Measurements from ENCODE around the gene PDZRN4. TPM values are rescaled to one million over a fixed set of nuclear protein-coding genes. Genes with fewer than 3 reads are reported as not detected.
"Not testable (repeated sequence)": the region's sequence is repeated elsewhere in the genome, so short reads cannot be mapped to it uniquely, and the experiment has no call there.

Gene PDZRN4
- total RNA-seq, 1 donor from 2014 or later = not detected

DNA sequence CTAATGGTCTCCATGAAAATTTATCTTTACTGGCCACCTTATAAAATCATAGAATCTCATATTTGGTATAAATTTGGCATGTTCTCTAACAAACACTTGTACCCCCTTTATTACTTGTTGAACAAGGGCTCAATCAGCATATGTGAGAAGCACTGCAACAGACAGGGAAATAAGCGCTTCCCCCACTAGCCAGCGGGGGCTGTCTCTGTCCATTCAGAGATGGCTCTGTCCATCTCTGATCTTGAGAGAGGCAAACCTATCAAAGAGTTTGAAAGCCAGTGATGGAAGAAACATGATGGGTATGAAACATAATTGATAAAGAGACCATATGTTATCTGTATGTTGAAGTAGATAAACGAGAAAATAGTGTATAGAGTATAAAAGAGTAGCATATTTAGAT lies 326.8 kb downstream of the PDZRN4 start:
- no peak for ATAC-seq
- DNase-seq (ENCODE audit: missing footprints) = no peak
- intact Hi-C loops (cut with DNase I) = no loop called here

DNA sequence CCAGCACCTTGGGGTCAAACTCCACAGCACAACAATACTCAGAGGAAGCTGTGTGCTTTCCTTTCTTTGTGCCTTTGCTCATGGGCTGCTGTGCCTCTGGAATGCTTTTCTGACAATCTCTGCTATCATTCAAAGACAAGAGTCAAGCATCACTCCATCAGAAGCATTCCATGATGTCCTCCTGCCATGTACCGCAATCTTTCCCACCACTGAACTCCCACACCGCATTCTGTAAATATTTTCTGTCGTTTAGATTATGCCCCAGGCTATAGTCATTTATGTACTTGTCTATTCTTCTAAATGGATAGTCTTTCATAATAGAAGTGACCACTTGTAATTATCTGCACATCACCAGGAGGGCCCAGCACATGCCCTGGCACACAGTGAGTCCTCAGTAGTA lies 327.8 kb downstream of the PDZRN4 start:
- ATAC-seq (no peak), DNase-seq (ENCODE audit: missing footprints) (no peak)
- intact Hi-C loops (cut with DNase I) = no loop called here

DNA sequence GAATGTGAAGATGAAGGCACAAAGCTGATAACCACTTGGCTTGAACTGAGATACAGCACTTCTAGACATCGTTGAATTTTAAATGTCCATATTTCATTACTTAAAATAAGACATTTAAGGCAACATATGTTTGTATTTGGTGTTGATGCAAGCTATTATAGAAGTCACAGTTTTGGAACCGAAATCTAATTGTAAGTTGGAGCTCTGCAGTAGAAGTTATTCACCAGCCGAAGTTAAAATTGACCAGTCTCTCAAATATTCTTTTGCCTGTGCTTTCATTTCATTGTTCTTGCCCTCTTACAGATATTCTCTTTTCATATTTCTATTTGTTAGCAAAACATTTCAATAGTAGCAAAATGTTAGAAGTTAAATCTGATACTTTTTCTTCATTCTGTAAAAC lies 332.7 kb downstream of the PDZRN4 start:
- ATAC-seq (no peak), DNase-seq (ENCODE audit: missing footprints) (no peak)
- intact Hi-C loops (cut with DNase I) = no loop called here

DNA sequence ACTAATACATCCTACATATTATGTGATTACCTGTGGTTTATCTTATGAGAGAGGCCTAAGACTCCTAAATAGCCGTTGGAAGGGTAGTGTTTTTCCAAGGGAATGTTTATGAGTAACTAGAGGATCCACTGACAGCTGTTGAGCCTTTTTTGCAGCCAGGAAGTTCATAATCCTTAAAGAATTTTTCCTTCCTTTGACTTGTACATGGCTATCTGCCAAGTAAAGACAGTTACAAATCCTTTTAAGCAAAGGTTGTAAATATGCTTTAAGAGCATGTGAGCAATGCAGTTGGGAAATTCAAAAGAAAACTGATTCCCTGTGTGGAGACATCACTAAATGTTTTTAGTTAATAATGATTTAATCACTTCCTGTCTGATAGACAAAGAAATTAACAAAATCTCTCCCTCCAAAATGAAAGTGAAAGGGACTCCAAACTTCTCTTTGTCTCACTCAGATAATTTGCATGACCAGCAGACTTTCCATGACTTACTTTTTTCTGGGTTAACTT lies 333.8 kb downstream of the PDZRN4 start:
- DNase-seq (ENCODE audit: missing footprints) (no peak), ATAC-seq (no peak)
- intact Hi-C loops (cut with DNase I) = no loop called here

GRCh38 chr12:41527062-41527461 lies 338.9 kb downstream of the PDZRN4 start:
- DNase-seq (ENCODE audit: missing footprints) = no peak
- no peak for ATAC-seq
- intact Hi-C loops (cut with DNase I) = no loop called here

DNA sequence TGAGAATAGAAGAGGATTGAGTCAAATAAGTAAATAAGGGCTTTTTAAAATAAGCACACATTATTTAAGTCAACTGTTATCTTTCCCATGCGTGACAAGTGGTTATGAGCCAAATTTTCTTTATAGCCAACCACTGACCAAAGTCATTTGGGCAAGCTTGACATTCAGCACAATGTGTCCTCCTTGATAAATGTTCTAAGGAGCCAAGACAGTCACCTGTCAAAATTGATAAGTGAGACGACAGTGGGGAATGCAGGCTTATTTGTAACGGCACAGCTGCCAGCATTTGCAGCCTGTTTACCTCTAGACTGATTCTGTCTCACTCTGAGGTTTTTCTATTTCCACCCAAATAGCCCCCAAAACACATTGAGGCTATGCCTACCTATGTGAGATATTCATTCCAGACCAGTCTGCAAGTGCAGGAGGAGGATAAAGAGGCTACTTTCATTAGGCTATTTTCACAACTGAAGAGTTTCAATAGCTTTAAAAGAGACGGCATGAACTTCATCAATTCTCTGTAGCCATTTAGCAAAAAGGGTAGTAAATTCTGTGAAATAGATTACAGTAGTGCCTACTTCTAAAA lies 339.5 kb downstream of the PDZRN4 start:
- ATAC-seq = no peak
- intact Hi-C loops (cut with DNase I) = no loop called here
- DNase-seq (ENCODE audit: missing footprints) = no peak

DNA sequence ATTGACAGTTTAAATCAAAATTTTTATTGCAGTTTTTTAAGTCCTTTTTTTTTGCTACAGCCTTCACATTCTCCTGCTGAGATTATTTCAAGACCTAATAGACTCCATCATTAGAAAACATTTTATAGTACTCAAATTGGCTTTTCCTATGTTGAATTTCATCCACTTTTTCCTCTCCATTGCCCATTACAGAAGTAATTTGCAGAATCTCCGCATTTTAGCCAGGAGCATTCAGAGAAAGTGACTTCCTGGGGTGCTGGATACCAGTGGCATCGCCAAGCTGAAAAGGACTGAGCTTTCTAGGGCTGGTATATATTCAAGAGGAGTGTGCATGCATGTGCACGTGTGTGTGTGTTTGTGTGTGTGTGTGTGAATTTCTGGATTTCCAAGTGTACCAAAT lies 340.8 kb downstream of the PDZRN4 start:
- ATAC-seq = no peak
- DNase-seq (ENCODE audit: missing footprints) = no peak
- intact Hi-C loops (cut with DNase I) = no loop called here

DNA sequence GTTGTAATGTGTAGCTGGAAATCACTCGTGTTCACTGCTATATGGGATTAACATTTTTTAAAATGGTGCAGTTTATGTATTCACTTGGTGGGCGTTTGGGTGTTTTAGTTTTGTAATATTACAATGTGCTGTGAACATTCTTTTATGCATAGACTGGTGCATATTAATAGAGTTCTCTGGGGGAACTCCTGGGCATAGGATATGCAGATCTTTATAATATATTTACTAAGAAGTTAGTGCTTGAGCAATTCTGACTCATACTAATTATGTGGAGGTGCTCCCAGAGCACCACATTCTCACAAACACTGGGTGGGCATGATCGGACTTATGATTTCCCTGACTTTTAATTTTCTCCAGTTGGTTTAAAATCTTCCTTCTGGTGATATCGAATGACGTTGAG lies 342.3 kb downstream of the PDZRN4 start:
- ATAC-seq = no peak
- intact Hi-C loops (cut with DNase I) = no loop called here
- DNase-seq (ENCODE audit: missing footprints) = no peak

- intact Hi-C loops (cut with DNase I) = no loop called here
- ATAC-seq (peak; percentile 93), DNase-seq (ENCODE audit: missing footprints) (peak; percentile 83)
Measured at GRCh38 chr12:41531147-41531829, 343.2 kb downstream of the PDZRN4 start.

DNA sequence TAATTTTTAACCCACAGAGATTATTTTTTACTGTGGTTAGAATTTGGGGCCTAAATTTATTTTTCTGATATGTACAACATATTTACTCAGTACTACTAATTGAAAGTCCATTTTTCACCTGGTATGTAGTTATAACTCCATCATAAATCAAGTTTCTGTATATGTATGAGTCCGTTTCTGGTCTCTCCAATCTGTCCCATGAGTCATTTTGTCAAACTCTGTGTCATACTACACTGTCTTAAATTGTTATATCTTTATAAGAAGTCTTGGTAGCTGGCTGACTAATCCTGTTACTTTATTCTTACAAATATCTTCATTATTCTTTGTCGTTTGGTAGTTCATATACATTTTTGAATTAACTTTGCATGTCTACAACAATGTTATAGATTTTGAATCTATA lies 344.0 kb downstream of the PDZRN4 start:
- ATAC-seq = no peak
- intact Hi-C loops (cut with DNase I) = no loop called here
- no peak for DNase-seq (ENCODE audit: missing footprints)

DNA sequence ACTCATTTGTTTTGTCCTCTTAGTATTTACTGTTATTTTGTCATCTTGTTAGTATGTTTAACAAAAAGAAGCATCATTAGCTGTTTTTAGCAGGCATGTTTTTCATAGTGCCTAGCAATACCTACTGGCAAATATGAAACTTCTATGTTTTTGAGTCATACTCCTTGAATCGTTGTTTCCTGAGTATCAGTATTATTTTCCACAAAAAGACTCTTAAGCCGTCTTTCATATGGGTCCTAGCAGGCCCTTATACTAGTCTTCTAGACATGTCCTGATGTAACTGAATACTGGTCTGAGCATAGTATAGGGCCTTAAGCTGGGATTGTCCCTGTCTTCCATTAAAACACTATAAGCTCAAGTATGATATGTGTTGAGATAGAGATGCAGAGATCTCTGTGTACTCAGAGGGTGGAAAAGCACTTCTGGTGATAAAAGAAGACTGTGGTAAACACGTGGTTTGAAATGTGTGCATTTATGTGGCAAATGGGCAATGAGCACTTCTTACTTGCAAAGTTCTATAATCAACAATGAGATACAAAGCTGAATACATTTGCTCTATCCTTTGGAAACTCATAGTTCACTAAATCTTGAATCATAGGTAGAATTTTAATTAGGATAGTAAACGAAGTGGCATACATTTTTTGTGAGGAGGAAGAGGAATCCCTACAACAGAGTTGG lies 348.8 kb downstream of the PDZRN4 start:
- intact Hi-C loops (cut with DNase I) = no loop called here
- no peak for DNase-seq (ENCODE audit: missing footprints)
- ATAC-seq = no peak

DNA sequence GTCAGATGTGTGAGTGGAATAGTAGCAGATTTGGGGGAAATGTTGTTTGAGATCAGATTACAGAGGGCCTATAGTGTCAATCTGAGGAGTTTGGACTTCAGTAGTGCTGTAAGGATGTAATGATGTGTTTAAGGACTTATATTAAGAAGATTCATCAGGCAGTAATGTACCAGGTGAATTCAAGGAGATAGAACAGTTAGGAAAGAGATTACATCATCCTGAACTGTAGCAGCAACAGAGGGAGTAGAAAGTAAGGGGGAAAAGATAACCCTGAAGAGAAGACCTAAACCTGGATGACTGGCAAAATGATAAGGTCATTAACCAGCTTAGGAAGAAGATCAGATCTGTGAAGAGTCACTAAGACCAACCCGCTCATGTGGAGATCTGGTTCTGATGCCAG lies 349.4 kb downstream of the PDZRN4 start:
- DNase-seq (ENCODE audit: missing footprints) = no peak
- intact Hi-C loops (cut with DNase I) = no loop called here
- no peak for ATAC-seq

- no peak for ATAC-seq
- no peak for DNase-seq (ENCODE audit: missing footprints)
- intact Hi-C loops (cut with DNase I) = no loop called here
Measured at GRCh38 chr12:41545761-41546160, 357.6 kb downstream of the PDZRN4 start.

GRCh38 chr12:41547071-41547470 lies 359.0 kb downstream of the PDZRN4 start:
- ATAC-seq; intact Hi-C loops (cut with DNase I); DNase-seq (ENCODE audit: missing footprints): not testable (repeated sequence)

DNA sequence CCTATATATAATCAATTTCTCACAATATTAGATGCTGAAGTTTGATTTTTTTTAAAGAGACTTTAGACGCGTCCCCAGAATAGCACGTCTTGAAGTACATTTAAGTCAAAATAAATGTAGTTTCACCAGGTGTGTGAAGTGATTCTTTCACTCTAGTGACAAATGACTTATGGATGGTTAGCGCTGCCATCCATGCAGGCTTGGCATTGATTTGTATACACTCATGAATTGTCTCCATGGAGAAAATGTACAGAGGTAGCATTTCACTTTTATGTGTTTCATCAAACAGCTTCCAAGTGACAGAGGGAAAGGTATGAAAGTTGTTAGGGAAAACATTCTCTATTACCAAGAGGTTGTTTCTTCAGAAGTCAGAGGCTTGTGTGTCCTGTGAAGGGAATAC lies 360.8 kb downstream of the PDZRN4 start:
- ATAC-seq (no peak), DNase-seq (ENCODE audit: missing footprints) (no peak)
- intact Hi-C loops (cut with DNase I) = no loop called here

GRCh38 chr12:41552588-41552987 lies 364.5 kb downstream of the PDZRN4 start:
- intact Hi-C loops (cut with DNase I) = no loop called here
- DNase-seq (ENCODE audit: missing footprints) = no peak
- ATAC-seq = no peak

GRCh38 chr12:41556176-41556575 lies 368.1 kb downstream of the PDZRN4 start:
- no peak for DNase-seq (ENCODE audit: missing footprints)
- ATAC-seq = no peak
- intact Hi-C loops (cut with DNase I) = no loop called here

DNA sequence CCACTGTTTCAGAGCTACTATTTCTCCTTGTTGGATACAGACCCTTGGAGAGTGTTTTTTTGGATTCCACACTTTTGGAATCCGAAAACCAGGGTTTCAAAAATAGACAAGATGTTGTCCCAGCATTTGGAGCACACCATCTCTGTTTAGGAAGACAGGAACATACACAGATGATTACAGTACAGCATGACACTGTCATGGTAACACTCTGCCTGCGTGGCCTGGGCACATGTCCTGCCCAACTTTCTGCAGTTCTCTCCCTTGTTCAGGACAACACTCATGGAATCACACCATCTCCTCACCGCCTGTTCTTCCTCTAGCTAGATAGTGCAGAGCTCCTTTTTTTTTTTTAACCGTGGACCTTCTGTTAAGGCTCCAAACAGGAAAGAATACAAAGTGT lies 369.2 kb downstream of the PDZRN4 start:
- DNase-seq (ENCODE audit: missing footprints) (no peak), ATAC-seq (no peak)
- intact Hi-C loops (cut with DNase I) = no loop called here

- intact Hi-C loops (cut with DNase I) = no loop called here
- ATAC-seq = no peak
- no peak for DNase-seq (ENCODE audit: missing footprints)
Measured at GRCh38 chr12:41558671-41559070, 370.6 kb downstream of the PDZRN4 start.

- intact Hi-C loops (cut with DNase I) = no loop called here
- DNase-seq (ENCODE audit: missing footprints) (no peak), ATAC-seq (no peak)
Measured at GRCh38 chr12:41563051-41563450, 374.9 kb downstream of the PDZRN4 start.

All from Right ventricle myocardium inferior (tissue), 1 donor.